Adipocyte (in vitro differentiated cells): Measurements from ENCODE around the gene BCL10.

Experiments
- DNase-seq: peaks from one replicate; pipeline ENCODE4 v3.0.0-alpha.2; 2015; ENCODE audit warnings: low read depth
- H3K27me3 ChIP-seq: replicated peaks from 2 replicates; pipeline ENCODE4 v1.7.0; 2013; ENCODE audit warnings: mild to moderate bottlenecking, low read length, moderate library complexity; ENCODE audit not compliant: control insufficient read depth, insufficient read depth
- H3K36me3 ChIP-seq: 2 replicates; pipeline ENCODE4 v1.7.0; 2013; ENCODE audit warnings: low read length, mild to moderate bottlenecking, moderate library complexity; ENCODE audit not compliant: control insufficient read depth, insufficient read depth, severe bottlenecking
- H3K4me1 ChIP-seq: 2 replicates; pipeline ENCODE4 v1.7.0; 2013; ENCODE audit warnings: mild to moderate bottlenecking, low read length, moderate library complexity; ENCODE audit not compliant: control insufficient read depth, insufficient read depth
- H3K4me3 ChIP-seq: 2 replicates; pipeline ENCODE4 v1.7.0; 2013; ENCODE audit warnings: mild to moderate bottlenecking, low read length, moderate library complexity
- H3K9ac ChIP-seq: 2 replicates; pipeline ENCODE4 v1.7.0; 2013; ENCODE audit warnings: mild to moderate bottlenecking, low read length, moderate library complexity
- H3K9me3 ChIP-seq: 2 replicates; pipeline ENCODE4 v1.7.0; 2013; ENCODE audit warnings: mild to moderate bottlenecking, low read length, moderate library complexity; ENCODE audit not compliant: control insufficient read depth

The BCL10 gene

GRCh38 chr1:85315789-85316188 lies 39.4 kb upstream of the BCL10 start:
- Histone ChIP-seq H3K4me3 (no peak overlapping the region), H3K9me3 (no peaks in the 10 kb centered on the region), H3K27me3 (no peaks in the 10 kb centered on the region), H3K4me1 (peaks cover 69% of the 10 kb centered on the region), H3K9ac (peak overlapping the region; percentile 80), H3K36me3 (peaks cover 8% of the 10 kb centered on the region)
- DNase-seq = no peak

GRCh38 chr1:85314726-85315125 lies 38.3 kb upstream of the BCL10 start:
- Histone ChIP-seq H3K4me1 (peaks cover 58% of the 10 kb centered on the region), H3K9ac (peak overlapping the region; percentile 80), H3K36me3 (peaks cover 8% of the 10 kb centered on the region), H3K9me3 (no peaks in the 10 kb centered on the region), H3K27me3 (no peaks in the 10 kb centered on the region), H3K4me3 (no peak overlapping the region)
- peak; percentile 83 for DNase-seq

GRCh38 chr1:85313888-85314696 lies 37.7 kb upstream of the BCL10 start:
- Histone ChIP-seq H3K9me3 (no peaks in the 10 kb centered on the region), H3K27me3 (no peaks in the 10 kb centered on the region), H3K9ac (peak overlapping the region; percentile 80), H3K36me3 (peaks cover 8% of the 10 kb centered on the region), H3K4me1 (peaks cover 52% of the 10 kb centered on the region), H3K4me3 (no peak overlapping the region)
- DNase-seq = peak; percentile 96

- Histone ChIP-seq H3K4me3 (no peak overlapping the region), H3K36me3 (no peaks in the 10 kb centered on the region), H3K9me3 (no peaks in the 10 kb centered on the region), H3K27me3 (no peaks in the 10 kb centered on the region), H3K4me1 (peaks cover 46% of the 10 kb centered on the region), H3K9ac (no peak overlapping the region)
- no peak for DNase-seq
Measured at GRCh38 chr1:85311818-85312217, 35.4 kb upstream of the BCL10 start.

GRCh38 chr1:85308833-85309350 lies 32.5 kb upstream of the BCL10 start:
- H3K4me3 ChIP-seq = no peak overlapping the region
- no peaks in the 10 kb centered on the region for H3K9me3 ChIP-seq

GRCh38 chr1:85307987-85308832 lies 31.8 kb upstream of the BCL10 start:
- Histone ChIP-seq H3K9ac (peak overlapping the region; percentile 58), H3K4me1 (peaks cover 24% of the 10 kb centered on the region), H3K27me3 (no peaks in the 10 kb centered on the region), H3K36me3 (no peaks in the 10 kb centered on the region), H3K9me3 (no peaks in the 10 kb centered on the region), H3K4me3 (peak overlapping the region; percentile 37)
- DNase-seq = peak; percentile 98

More at GRCh38 chr1:85308833-85309350, 32.5 kb upstream of the BCL10 start:
- peaks cover 24% of the 10 kb centered on the region for H3K4me1 ChIP-seq
- H3K36me3 ChIP-seq = no peaks in the 10 kb centered on the region
- H3K27me3 ChIP-seq = no peaks in the 10 kb centered on the region
- peak overlapping the region; percentile 28 for H3K9ac ChIP-seq
- DNase-seq = no peak

- H3K4me3 ChIP-seq = no peak overlapping the region
- no peak for DNase-seq
- no peaks in the 10 kb centered on the region for H3K9me3 ChIP-seq
- no peaks in the 10 kb centered on the region for H3K27me3 ChIP-seq
- no peak overlapping the region for H3K9ac ChIP-seq
- peaks cover 21% of the 10 kb centered on the region for H3K4me1 ChIP-seq
- H3K36me3 ChIP-seq = no peaks in the 10 kb centered on the region
Measured at GRCh38 chr1:85306236-85306635, 29.8 kb upstream of the BCL10 start.

- DNase-seq = no peak
- Histone ChIP-seq H3K9me3 (no peaks in the 10 kb centered on the region), H3K4me3 (no peak overlapping the region), H3K4me1 (peaks cover 18% of the 10 kb centered on the region), H3K36me3 (no peaks in the 10 kb centered on the region), H3K9ac (no peak overlapping the region), H3K27me3 (no peaks in the 10 kb centered on the region)
Measured at GRCh38 chr1:85303440-85304162, 27.2 kb upstream of the BCL10 start.

- H3K4me3 ChIP-seq = no peak overlapping the region
- DNase-seq = no peak
- no peak overlapping the region for H3K9ac ChIP-seq
- no peaks in the 10 kb centered on the region for H3K36me3 ChIP-seq
- H3K4me1 ChIP-seq = peaks cover 26% of the 10 kb centered on the region
- no peaks in the 10 kb centered on the region for H3K27me3 ChIP-seq
- no peaks in the 10 kb centered on the region for H3K9me3 ChIP-seq
Measured at GRCh38 chr1:85300140-85300539, 23.7 kb upstream of the BCL10 start.

GRCh38 chr1:85297855-85298629 lies 21.6 kb upstream of the BCL10 start:
- Histone ChIP-seq H3K27me3 (no peaks in the 10 kb centered on the region), H3K36me3 (no peaks in the 10 kb centered on the region), H3K4me3 (peak overlapping the region; percentile 24), H3K9me3 (no peaks in the 10 kb centered on the region), H3K9ac (no peak overlapping the region), H3K4me1 (peaks cover 19% of the 10 kb centered on the region)
- DNase-seq = peak; percentile 96
